Measurements from ENCODE around the gene TRPM8.

- TF ChIP-seq EP300 (IDR thresholded peaks at IDR 0.05; ENCODE audit: low read depth in 2 of 2, low read length in 2 of 2): no peak
- no peak for TF ChIP-seq EP300 (CRISPR knock-in tag; IDR thresholded peaks at IDR 0.05; ENCODE audit: borderline replicate concordance)
- no peak for TF ChIP-seq MATR3 (CRISPR knock-in tag; IDR thresholded peaks at IDR 0.05)
Observed at GRCh38 chr2:233972941-233973575, 55.9 kb downstream of the TRPM8 start.
